T-helper 1 cell treated with Interleukin-12 subunit alpha and Interleukin-12 subunit beta and Interleukin-4 antibody, amounts not matched to agents 30 ng/mL and 1 ng/mL, for 36 hours (primary cell): ENCODE measurements around the gene TACR1. TPM values are rescaled to one million over a fixed set of nuclear protein-coding genes. Genes with fewer than 3 reads are reported as not detected.
"Not testable (repeated sequence)": the region's sequence is repeated elsewhere in the genome, so short reads cannot be mapped to it uniquely, and the experiment has no call there.

Experiments used
- intact Hi-C: fragments of 100-400 bp; cut with micrococcal nuclease; formaldehyde crosslinking; loops from one replicate; pipeline ENCODE4 v1.15.1; 2024
- total RNA-seq: library from RNA; stranded (reverse); gene quantifications from 2 replicates; pipeline ENCODE4 v1.2.3, GENCODE V29; 2022

The TACR1 gene
- not detected in 2 replicates for total RNA-seq

- intact Hi-C loops, result loop anchor here (1.0 to 5.0 kb wide), 2 partner anchors 205 to 282 kb away; no protein-coding TSS in a partner anchor
These were observed at the start of gene TACR1 for GRCh38 chr2:75199428-75200011. Gene TACR1 (minus strand): TSS chr2:75199520. CDS start chr2:75198934, 586 bp downstream.

GRCh38 chr2:75248581-75248980 is 49.3 kb upstream of the TACR1 start:
- intact Hi-C loops, result not testable (repeated sequence)

DNA sequence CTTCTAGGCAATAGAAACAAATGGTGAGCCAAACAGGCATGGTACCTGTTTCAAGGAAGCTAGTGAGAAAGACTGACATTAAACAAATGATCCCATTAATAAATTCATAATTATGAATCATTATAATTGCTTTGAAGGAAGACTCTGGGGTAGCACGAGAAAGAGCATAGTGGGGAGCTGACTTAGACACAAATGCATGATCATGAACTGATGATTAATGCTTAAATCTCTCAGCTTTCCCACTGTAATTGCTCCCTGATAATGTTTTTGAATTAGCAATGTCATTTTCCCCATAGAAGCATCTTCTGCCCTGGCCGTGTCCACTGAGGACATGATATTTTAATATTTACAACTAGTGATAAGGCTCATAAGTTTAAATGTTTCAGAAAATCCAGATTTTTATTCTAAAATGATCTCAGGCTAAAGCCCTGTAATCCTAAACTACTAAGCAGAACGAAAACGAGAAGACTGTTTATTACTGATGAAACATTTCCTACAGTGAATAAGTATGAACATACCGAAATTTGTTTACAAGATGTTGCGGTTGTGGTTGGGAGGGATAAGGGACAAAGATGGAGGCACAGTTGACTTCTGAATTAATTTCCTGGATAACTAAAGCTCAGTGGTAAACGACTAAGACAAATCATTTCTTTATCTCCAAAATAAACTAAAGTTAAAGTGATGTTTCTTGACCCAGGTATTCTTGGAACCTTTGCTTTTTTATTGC is 47.3 kb upstream of the TACR1 start:
- intact Hi-C loops, result no loop called here

DNA sequence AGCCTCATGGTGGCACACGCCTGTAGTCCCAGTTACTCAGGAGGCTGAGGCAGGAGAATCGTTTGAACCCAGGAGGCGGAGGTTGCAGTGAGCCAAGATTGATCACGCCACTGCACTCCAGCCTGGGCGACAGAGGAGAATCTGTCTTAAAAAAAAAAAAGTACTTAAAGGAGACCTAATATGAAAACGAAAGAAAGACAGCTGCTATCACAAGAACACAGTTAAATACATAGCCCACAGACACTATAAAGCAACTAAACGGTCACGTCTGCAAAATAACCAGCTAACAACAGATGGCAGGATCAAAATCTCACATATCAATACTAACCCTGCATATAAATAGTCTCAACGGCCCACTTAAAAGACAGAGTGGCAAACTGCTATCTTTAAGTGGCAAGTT is 43.9 kb upstream of the TACR1 start:
- intact Hi-C loops, result no loop called here

DNA sequence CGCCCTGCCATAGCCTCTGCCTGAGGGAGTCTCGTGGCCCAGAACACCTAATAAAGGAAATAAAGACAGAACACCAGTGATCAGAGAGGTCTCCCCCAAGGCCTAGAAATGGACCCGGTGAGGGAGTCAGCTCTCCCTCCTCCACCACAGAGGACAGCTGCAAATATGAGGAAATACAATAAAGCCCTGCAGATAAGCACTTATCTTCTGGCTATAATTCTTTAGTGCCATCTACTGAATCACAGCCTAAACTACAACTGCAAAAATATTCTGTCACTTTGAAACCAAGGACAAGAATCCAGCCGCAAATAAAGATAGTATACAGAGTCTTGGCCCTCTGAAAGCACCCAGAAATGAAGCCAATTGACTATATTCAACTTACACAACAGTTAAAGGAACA is 42.4 kb upstream of the TACR1 start:
- intact Hi-C loops, result loop anchor here (1.0 kb wide), 2 partner anchors 176 to 322 kb away; no protein-coding TSS in a partner anchor

DNA sequence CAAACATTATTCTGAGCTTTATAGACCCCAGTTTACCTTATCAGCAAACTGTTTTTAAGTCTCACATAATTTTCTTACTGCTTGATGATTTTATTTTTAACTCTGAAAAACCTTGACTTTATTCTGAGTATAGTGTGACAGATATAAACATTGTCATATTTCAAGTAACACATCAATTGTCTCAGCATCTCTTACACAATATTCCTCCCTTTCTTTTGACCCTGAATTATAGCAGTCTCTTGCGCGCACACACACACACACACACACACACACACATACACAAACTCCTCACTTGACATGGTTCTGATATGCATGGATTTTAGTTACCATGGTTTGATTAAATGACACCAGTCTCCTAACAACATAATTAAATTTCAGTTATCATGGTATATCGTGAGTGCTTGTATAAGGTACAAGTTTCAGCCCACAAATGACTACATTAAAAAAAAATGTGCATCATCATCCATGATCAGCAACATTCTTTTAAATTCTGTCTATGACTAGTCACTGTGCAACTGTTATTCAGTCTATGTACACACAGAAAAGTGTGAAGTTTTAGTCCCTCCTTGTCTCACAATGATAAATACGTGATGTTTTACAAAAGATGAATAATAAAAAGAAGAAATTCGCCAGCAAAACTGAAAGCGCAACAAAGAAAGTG is 39.5 kb upstream of the TACR1 start:
- intact Hi-C loops, result no loop called here

GRCh38 chr2:75237296-75237695 is 38.0 kb upstream of the TACR1 start:
- intact Hi-C loops, result no loop called here

- intact Hi-C loops, result no loop called here
These were observed 34.6 kb upstream of the TACR1 start for GRCh38 chr2:75233965-75234364.

GRCh38 chr2:75226617-75227016 is 27.3 kb upstream of the TACR1 start:
- intact Hi-C loops, result no loop called here

GRCh38 chr2:75226099-75226498 is 26.8 kb upstream of the TACR1 start:
- intact Hi-C loops, result no loop called here

DNA sequence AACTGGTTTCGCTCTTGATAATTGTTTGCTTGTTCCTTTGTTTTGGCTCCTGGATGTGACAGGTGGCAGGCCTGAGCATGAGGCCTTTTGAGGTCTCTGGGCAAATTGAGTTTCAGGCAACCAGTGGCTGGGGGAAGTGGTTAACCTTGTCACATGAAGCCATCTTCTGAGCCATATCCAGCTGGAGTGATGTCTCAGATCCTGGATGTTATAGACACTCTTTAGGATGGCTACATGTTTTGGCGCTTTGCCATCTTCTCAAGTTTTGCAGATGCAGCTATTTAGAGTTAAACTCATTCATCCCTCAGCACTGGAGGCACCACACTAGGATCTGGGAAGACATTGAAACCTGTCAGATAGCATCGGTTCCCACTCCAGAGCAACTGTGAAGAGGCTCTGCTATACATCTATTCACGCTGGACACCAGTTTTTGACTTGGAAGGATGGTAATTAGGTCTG is 25.3 kb upstream of the TACR1 start:
- intact Hi-C loops, result no loop called here

- intact Hi-C loops, result no loop called here
These were observed 23.2 kb upstream of the TACR1 start for GRCh38 chr2:75222527-75222926.

GRCh38 chr2:75221862-75222261 is 22.5 kb upstream of the TACR1 start:
- intact Hi-C loops, result no loop called here

DNA sequence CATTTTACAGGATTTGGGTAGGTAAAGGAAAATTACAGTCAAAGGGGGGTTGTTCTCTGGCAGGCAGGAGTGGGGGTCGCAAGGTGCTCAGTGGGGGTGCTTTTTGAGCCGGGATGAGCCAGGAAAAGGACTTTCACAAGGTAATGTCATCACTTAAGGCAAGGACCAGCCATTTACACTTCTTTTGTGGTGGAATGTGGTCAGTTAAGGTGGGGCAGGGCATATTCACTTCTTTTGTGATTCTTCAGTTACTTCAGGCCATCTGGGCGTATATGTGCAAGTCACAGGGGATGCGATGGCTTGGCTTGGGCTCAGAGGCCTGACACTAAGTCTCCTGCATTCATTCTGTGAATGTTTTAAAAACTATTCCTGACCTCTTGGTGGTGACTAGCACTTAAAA is 19.9 kb upstream of the TACR1 start:
- intact Hi-C loops, result not testable (repeated sequence)

DNA sequence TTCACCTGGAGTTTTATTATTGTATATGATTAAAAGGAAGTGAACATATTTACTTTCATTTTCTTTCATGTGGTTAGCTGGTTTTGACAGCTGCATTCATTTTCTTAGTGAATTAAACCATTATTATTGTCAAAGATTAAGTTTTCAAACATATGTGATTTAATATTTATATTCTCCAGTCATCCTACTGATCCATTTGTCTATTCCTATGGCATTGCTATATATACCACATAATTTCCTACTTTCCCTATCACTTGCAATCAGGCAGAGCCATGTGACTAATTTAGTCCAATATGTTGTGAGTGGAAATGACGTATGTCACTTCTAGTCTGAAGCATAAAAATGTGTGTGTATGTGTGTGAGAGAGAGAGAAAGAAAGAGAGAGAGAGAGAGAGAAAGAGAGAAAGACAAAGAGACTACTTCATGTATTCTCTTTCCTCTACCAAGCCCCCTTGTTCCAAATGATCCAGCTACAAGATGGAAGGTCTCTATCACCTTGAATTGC is 12.0 kb upstream of the TACR1 start:
- intact Hi-C loops, result no loop called here

GRCh38 chr2:75210409-75210808 is 11.1 kb upstream of the TACR1 start:
- intact Hi-C loops, result no loop called here

DNA sequence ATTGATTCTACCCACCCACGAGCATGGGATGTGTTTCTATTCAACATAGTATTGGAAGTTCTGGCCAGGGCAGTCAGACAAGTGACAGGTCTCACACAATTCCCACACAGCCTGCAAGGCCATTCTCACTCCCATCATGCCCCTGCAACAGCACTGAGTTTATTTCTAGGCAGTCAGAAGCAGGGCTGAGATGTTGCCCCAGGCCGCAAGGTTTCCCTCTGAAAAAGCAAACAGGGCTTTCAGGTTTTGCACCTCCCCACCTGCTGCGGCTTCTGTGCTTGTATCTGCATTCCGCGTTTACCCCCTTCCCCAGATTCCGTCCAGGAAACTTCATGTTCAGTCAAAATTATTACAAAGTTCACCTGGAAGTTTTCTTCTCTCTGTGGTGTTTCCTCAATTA is 9.4 kb upstream of the TACR1 start:
- intact Hi-C loops, result no loop called here

- intact Hi-C loops, result no loop called here
These were observed 5.5 kb upstream of the TACR1 start for GRCh38 chr2:75204833-75205232.

- intact Hi-C loops, result no loop called here
These were observed 3.0 kb upstream of the TACR1 start for GRCh38 chr2:75202359-75202758.

- intact Hi-C loops, result no loop called here
These were observed 1.1 kb upstream of the TACR1 start for GRCh38 chr2:75200140-75201096.
